B cell (primary cell): ENCODE results near the gene AFTPH. TPM values are rescaled to one million over a fixed set of nuclear protein-coding genes. Genes with fewer than 3 reads are reported as not detected.

Experiments used
- ATAC-seq: fragments of 200-7000 bp; cut with Tn5 transposase; one replicate; pipeline ENCODE4 v1.10.0; 2021; ENCODE audit warnings: low read depth, mild to moderate bottlenecking, moderate number of reproducible peaks, moderate library complexity
- CTCF ChIA-PET: fragments of 350-600 bp; sonication (Branson Sonifier 250); formaldehyde crosslinking; loops from one replicate; lab custom pipeline; 2021; ENCODE audit warnings: antibody characterized with exemption, inconsistent platforms; lab: Charles Lee
- POLR2A ChIA-PET: fragments of 350-600 bp; sonication (Branson Sonifier 250); formaldehyde crosslinking; loops from one replicate; lab custom pipeline; 2021; ENCODE audit warnings: antibody characterized with exemption; lab: Charles Lee
- DNase-seq: peaks from one replicate; pipeline ENCODE4 v3.0.0; 2013
- H2AFZ ChIP-seq: 2 replicates; pipeline ENCODE4 v1.6.1; 2012; ENCODE audit warnings: mild to moderate bottlenecking, low read depth, low read length; ENCODE audit not compliant: insufficient read depth, poor library complexity, severe bottlenecking
- H3K27ac ChIP-seq, 2 donors: 1 replicate in 1 of 2; 2 replicates in 1 of 2; pipeline ENCODE4 v1.5.1; 2012 to 2013; ENCODE audit warnings: low read length in 2 of 2, mild to moderate bottlenecking in 2 of 2, moderate library complexity in 1 of 2
- H3K27me3 ChIP-seq, 4 experiments: fragments of 200-600 bp in 1 of 4; sonication (generic) in 1 of 4; replicated peaks in 1 of 4; 1 replicate in 2 of 4; 2 replicates in 2 of 4; pipeline versions ENCODE4 v1.6.1 to v1.7.0; 2013 to 2016; ENCODE audit warnings: low read length in 3 of 4, mild to moderate bottlenecking in 2 of 4, mixed read lengths in 1 of 4, moderate library complexity in 1 of 4; ENCODE audit not compliant: insufficient read depth in 4 of 4, control insufficient read depth in 3 of 4; ENCODE audit errors: control extremely low read depth in 1 of 4
- H3K36me3 ChIP-seq, 2 experiments: replicated peaks in 1 of 2; 1 replicate in 1 of 2; 2 replicates in 1 of 2; pipeline versions ENCODE4 v1.6.1 to v1.7.1; 2013; ENCODE audit warnings: low read length in 1 of 2; ENCODE audit not compliant: insufficient read depth in 2 of 2, control insufficient read depth in 1 of 2; ENCODE audit errors: control extremely low read depth in 1 of 2, extremely low read depth in 1 of 2
- H3K4me1 ChIP-seq, 2 donors: fragments of 200-600 bp in 1 of 2; sonication (generic) in 1 of 2; 1 replicate in 1 of 2; 2 replicates in 1 of 2; pipeline versions ENCODE4 v1.5.1 to v1.6.1; 2013 to 2017; ENCODE audit warnings: low read length in 2 of 2; ENCODE audit not compliant: control insufficient read depth in 2 of 2, insufficient read depth in 2 of 2
- H3K4me2 ChIP-seq: replicated peaks from 2 replicates; pipeline ENCODE3; 2012; ENCODE audit warnings: mild to moderate bottlenecking, low read depth, low read length; ENCODE audit not compliant: poor library complexity, severe bottlenecking
- H3K4me3 ChIP-seq, 5 experiments: fragments of 200-600 bp in 1 of 5; sonication (generic) in 1 of 5; 1 replicate in 3 of 5; 2 replicates in 2 of 5; pipeline versions ENCODE4 v1.5.1 to v1.7.0; 2011 to 2016; ENCODE audit warnings: low read length in 4 of 5, mild to moderate bottlenecking in 4 of 5, low read depth in 2 of 5, control low read depth in 1 of 5, moderate library complexity in 1 of 5; ENCODE audit not compliant: insufficient read depth in 1 of 5; ENCODE audit errors: control extremely low read depth in 1 of 5, extremely low read depth in 1 of 5
- H3K79me2 ChIP-seq: fragments of 200-600 bp; sonication (generic); one replicate; pipeline ENCODE4 v1.6.0; 2016; ENCODE audit warnings: low read length; ENCODE audit not compliant: control insufficient read depth, insufficient read depth
- H3K9ac ChIP-seq: fragments of 200-600 bp; sonication (generic); 2 replicates; pipeline ENCODE4 v1.6.1; 2017; ENCODE audit warnings: mild to moderate bottlenecking, low read length, moderate library complexity
- H3K9me3 ChIP-seq, 3 donors: one replicate each; pipeline versions ENCODE4 v1.6.1 to v1.7.1; 2013; ENCODE audit warnings: low read length in 2 of 3; ENCODE audit not compliant: control insufficient read depth in 2 of 3, insufficient read depth in 1 of 3; ENCODE audit errors: control extremely low read depth in 1 of 3
- H4K20me1 ChIP-seq: 2 replicates; pipeline ENCODE4 v1.6.0; 2012; ENCODE audit warnings: mild to moderate bottlenecking, low read length; ENCODE audit not compliant: insufficient read depth, control insufficient read depth, poor library complexity, severe bottlenecking
- H3K27ac Mint-ChIP-seq: one replicate; pipeline ENCODE4 v1.8.0; 2021; ENCODE audit warnings: mixed read lengths
- H3K27me3 Mint-ChIP-seq: one replicate; pipeline ENCODE4 v1.8.0; 2021; ENCODE audit warnings: mixed read lengths
- H3K4me1 Mint-ChIP-seq: one replicate; pipeline ENCODE4 v1.8.0; 2021; ENCODE audit warnings: mixed read lengths
- H3K4me3 Mint-ChIP-seq: one replicate; pipeline ENCODE4 v1.8.0; 2021; ENCODE audit warnings: mixed read lengths
- H3K9me3 Mint-ChIP-seq: one replicate; pipeline ENCODE4 v1.8.0; 2022; ENCODE audit warnings: mixed read lengths; ENCODE audit not compliant: insufficient read depth
- CTCF ChIP-seq: fragments of 200-600 bp; IDR thresholded peaks from one replicate; pipeline ENCODE4 v1.8.0; 2022; ENCODE audit warnings: antibody characterized with exemption, mild to moderate bottlenecking
- EZH2 ChIP-seq: IDR thresholded peaks from 2 replicates; pipeline ENCODE4 v1.6.1; 2012; ENCODE audit warnings: borderline replicate concordance, low read depth, mild to moderate bottlenecking, moderate library complexity, low read length; ENCODE audit not compliant: insufficient read depth, poor library complexity, severe bottlenecking
- WGBS: methylation state at CpG from one replicate; pipeline ENCODE4 v1.1.5; 2013; ENCODE audit warnings: missing lambda C conversion rate; ENCODE audit not compliant: insufficient coverage; 5-methylcytosine and 5-hydroxymethylcytosine counted together
- intact Hi-C: fragments of 100-400 bp; cut with micrococcal nuclease; formaldehyde crosslinking; loops from one replicate; pipeline ENCODE4 v1.10.0; 2022
- polyA plus RNA-seq: library from polyadenylated mRNA; depleted of rRNA; stranded (reverse); fragments of >200 nt; gene quantifications from 2 replicates; pipeline ENCODE4 v1.2.3, GENCODE V29; 2012
- total RNA-seq, 2 donors: library from RNA; stranded (reverse); fragments of 120-200 nt in 1 of 2; gene quantifications; 1 replicate in 1 of 2; 2 replicates in 1 of 2; pipeline versions ENCODE4 v1.2.3 to v1.2.4, GENCODE V29; 2013 to 2022

The AFTPH gene
- total and polyA plus RNA-seq, 2 donors (not counting 1 experiment from before 2014, with no cell fraction given): 45.4 to 94.1 TPM

- no peak overlapping the region for H3K4me3 ChIP-seq
- no CpG with 5 or more reads among the region's 3 CpGs for WGBS
- no peak overlapping the region for H2AFZ ChIP-seq
- intact Hi-C loops: no loop called here
- DNase-seq (no peak), ATAC-seq (no peak)
- H3K27ac ChIP-seq: no peak overlapping the region
- POLR2A ChIA-PET: no interaction called here
- no peaks in the 10 kb centered on the region for H3K79me2 ChIP-seq
- Mint-ChIP-seq H3K4me1 (peaks cover 5% of the 10 kb centered on the region), H3K4me3 (no peak overlapping the region), H3K27ac (no peak overlapping the region), H3K27me3 (peaks cover 25% of the 10 kb centered on the region), H3K9me3 (no peaks in the 10 kb centered on the region)
- peaks cover 0 to 4% (median 0%) of the 10 kb centered on the region in 3 donors for H3K9me3 ChIP-seq
- no peaks in the 10 kb centered on the region for H4K20me1 ChIP-seq
- no peak overlapping the region for H3K9ac ChIP-seq
- H3K4me2 ChIP-seq: no peak overlapping the region
- peaks cover 3 to 4% of the 10 kb centered on the region in 2 donors for H3K4me1 ChIP-seq
- H3K27me3 ChIP-seq: peaks cover 0 to 5% (median 0%) of the 10 kb centered on the region in 4 experiments
- TF ChIP-seq CTCF: no peak
- no peak for TF ChIP-seq EZH2
- H3K36me3 ChIP-seq: no peaks in the 10 kb centered on the region
- CTCF ChIA-PET: interaction anchor here (1.0 to 15.6 kb wide), 3 partner anchors 30 to 442 kb away, joined by 3 to 398 read pairs (median 3); no protein-coding TSS in a partner anchor
Measured at GRCh38 chr2:64492272-64492671, 31.9 kb upstream of the AFTPH start.

GRCh38 chr2:64492821-64493220 is 31.3 kb upstream of the AFTPH start:
- peaks cover 0 to 7% (median 0%) of the 10 kb centered on the region in 4 experiments for H3K27me3 ChIP-seq
- intact Hi-C loops: no loop called here
- CTCF ChIA-PET: interaction anchor here (2.2 kb wide), 1 partner anchor 162 kb away, joined by 12 read pairs; no protein-coding TSS in a partner anchor
- peaks cover 3 to 4% of the 10 kb centered on the region in 2 donors for H3K4me1 ChIP-seq
- Mint-ChIP-seq H3K27me3 (peaks cover 30% of the 10 kb centered on the region), H3K27ac (no peak overlapping the region), H3K9me3 (no peaks in the 10 kb centered on the region), H3K4me3 (no peak overlapping the region), H3K4me1 (peaks cover 5% of the 10 kb centered on the region)
- H3K4me3 ChIP-seq: no peak overlapping the region
- POLR2A ChIA-PET: no interaction called here
- ATAC-seq: no peak
- no peak overlapping the region for H3K27ac ChIP-seq
- H2AFZ ChIP-seq: no peak overlapping the region
- TF ChIP-seq CTCF: no peak
- TF ChIP-seq EZH2: no peak
- WGBS: no CpG with 5 or more reads among the region's 3 CpGs
- no peaks in the 10 kb centered on the region for H4K20me1 ChIP-seq
- H3K79me2 ChIP-seq: no peaks in the 10 kb centered on the region
- no peak overlapping the region for H3K4me2 ChIP-seq
- no peaks in the 10 kb centered on the region for H3K36me3 ChIP-seq
- DNase-seq: no peak
- H3K9ac ChIP-seq: no peak overlapping the region
- peaks cover 0 to 4% (median 0%) of the 10 kb centered on the region in 3 donors for H3K9me3 ChIP-seq
